Dedifferentiated amniotic fluid mesenchymal stem cell (primary cell): ENCODE results near the gene LASP1.

ENCODE experiments used
- DNase-seq: peaks from one replicate; pipeline ENCODE4 v3.0.0-alpha.2; 2016; ENCODE audit errors: extremely low spot score

Gene LASP1

GRCh38 chr17:38886643-38887010 lies 16.8 kb downstream of the LASP1 start:
- no peak for DNase-seq

- no peak for DNase-seq
Observed at GRCh38 chr17:38888842-38889241, 19.0 kb downstream of the LASP1 start.

- no peak for DNase-seq
Observed at GRCh38 chr17:38889745-38890409, 20.0 kb downstream of the LASP1 start.

- no peak for DNase-seq
Observed at GRCh38 chr17:38890410-38890746, 20.5 kb downstream of the LASP1 start.

- DNase-seq, result no peak
Observed at GRCh38 chr17:38891441-38891840, 21.6 kb downstream of the LASP1 start.

GRCh38 chr17:38892083-38892482 lies 22.2 kb downstream of the LASP1 start:
- no peak for DNase-seq

- no peak for DNase-seq
Observed at GRCh38 chr17:38892620-38893019, 22.8 kb downstream of the LASP1 start.

GRCh38 chr17:38893113-38893512 lies 23.3 kb downstream of the LASP1 start:
- no peak for DNase-seq

GRCh38 chr17:38893607-38894006 lies 23.7 kb downstream of the LASP1 start:
- DNase-seq, result no peak

GRCh38 chr17:38894276-38894675 lies 24.4 kb downstream of the LASP1 start:
- no peak for DNase-seq

GRCh38 chr17:38896346-38896954 lies 26.6 kb downstream of the LASP1 start:
- DNase-seq, result no peak

- no peak for DNase-seq
Observed at GRCh38 chr17:38897176-38897575, 27.3 kb downstream of the LASP1 start.

- DNase-seq, result no peak
Observed at GRCh38 chr17:38897671-38898290, 27.9 kb downstream of the LASP1 start.

GRCh38 chr17:38898291-38898679 lies 28.4 kb downstream of the LASP1 start:
- DNase-seq, result no peak

GRCh38 chr17:38898812-38899348 lies 29.0 kb downstream of the LASP1 start:
- no peak for DNase-seq

GRCh38 chr17:38899421-38899820 lies 29.6 kb downstream of the LASP1 start:
- no peak for DNase-seq

- peak; percentile 44 for DNase-seq
Observed at GRCh38 chr17:38900978-38901656, 31.3 kb downstream of the LASP1 start.

GRCh38 chr17:38903404-38903803 lies 33.5 kb downstream of the LASP1 start:
- no peak for DNase-seq

- DNase-seq, result no peak
Observed at GRCh38 chr17:38904892-38905291, 35.0 kb downstream of the LASP1 start.

GRCh38 chr17:38905375-38905774 lies 35.5 kb downstream of the LASP1 start:
- no peak for DNase-seq

GRCh38 chr17:38906460-38907228 lies 36.8 kb downstream of the LASP1 start:
- DNase-seq, result no peak
